ENCODE results near the gene LTBP1. TPM values are rescaled to one million over a fixed set of nuclear protein-coding genes. Genes with fewer than 3 reads are reported as not detected.

The LTBP1 gene
- total RNA-seq, 2 experiments from 2014 or later: 0.06 TPM; not detected in 1

DNA sequence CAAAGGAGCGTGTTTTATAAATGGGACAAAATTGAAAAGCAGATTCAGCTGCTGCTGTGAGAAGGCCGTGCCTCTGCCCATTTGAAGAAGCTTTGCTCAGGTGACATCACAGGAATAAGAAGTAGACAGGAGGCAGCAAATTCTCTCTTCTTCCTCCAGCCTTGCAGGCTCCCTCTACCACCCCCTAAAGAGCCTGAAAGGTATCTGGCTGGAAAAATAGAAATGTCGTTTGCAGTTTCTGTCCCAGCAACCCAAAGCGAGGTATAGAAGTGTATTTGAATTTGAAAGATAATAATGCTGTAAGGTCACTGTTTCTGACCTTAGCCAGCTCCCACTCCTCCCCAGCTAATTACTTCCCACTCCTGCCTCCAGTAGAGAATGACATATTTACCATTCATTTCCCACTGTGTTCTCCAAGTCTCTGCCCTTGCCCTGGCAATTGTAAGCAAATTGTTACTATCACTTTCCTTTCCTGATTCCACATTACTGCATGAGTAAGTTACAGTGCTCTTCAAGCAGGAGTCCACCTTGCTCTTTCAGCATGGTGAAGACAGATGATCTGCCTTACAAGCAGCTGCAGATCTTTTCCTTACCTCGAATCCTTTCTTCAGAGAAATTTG is 472.9 kb downstream of the LTBP1 start:
- ATAC-seq (ENCODE audit: poor library complexity) (no peak), DNase-seq (no peak)
- ChIA-PET POLR2A (no interaction called here), CTCF (no interaction called here)
- Mint-ChIP-seq H3K4me1 (ENCODE audit: low read depth) (no peaks in the 10 kb centered on the region), H3K4me3 (no peak overlapping the region), H3K27me3 (peaks cover 9% of the 10 kb centered on the region), H3K36me3 (ENCODE audit: low read depth) (no peaks in the 10 kb centered on the region), H3K9me3 (no peaks in the 10 kb centered on the region), H3K27ac (no peak overlapping the region)
- no peak for TF ChIP-seq CTCF (IDR thresholded peaks at IDR 0.05)
- Histone ChIP-seq H3K27ac (ENCODE audit: low read depth in 1 of 2, low read length in 2 of 2) (no peak overlapping the region), H3K4me1 (ENCODE audit: insufficient read depth, low read length) (no peaks in the 10 kb centered on the region), H3K4me3 (ENCODE audit: low read length) (no peak overlapping the region), H3K27me3 (ENCODE audit: control insufficient read depth in 1 of 2, insufficient read depth in 2 of 2, low read length in 2 of 2) (peaks cover 0 to 2% of the 10 kb centered on the region in 2 experiments), H3K9me3 (ENCODE audit: control insufficient read depth in 1 of 2, insufficient read depth in 1 of 2, low read length in 2 of 2) (no peaks in the 10 kb centered on the region), H3K36me3 (ENCODE audit: insufficient read depth, low read length) (no peaks in the 10 kb centered on the region)
- intact Hi-C loops (cut with DNase I, micrococcal nuclease): no loop called here

GRCh38 chr2:33420726-33421125 is 474.0 kb downstream of the LTBP1 start:
- H3K9me3 Mint-ChIP-seq: no peaks in the 10 kb centered on the region
- no peak for TF ChIP-seq CTCF (IDR thresholded peaks at IDR 0.05)

DNA sequence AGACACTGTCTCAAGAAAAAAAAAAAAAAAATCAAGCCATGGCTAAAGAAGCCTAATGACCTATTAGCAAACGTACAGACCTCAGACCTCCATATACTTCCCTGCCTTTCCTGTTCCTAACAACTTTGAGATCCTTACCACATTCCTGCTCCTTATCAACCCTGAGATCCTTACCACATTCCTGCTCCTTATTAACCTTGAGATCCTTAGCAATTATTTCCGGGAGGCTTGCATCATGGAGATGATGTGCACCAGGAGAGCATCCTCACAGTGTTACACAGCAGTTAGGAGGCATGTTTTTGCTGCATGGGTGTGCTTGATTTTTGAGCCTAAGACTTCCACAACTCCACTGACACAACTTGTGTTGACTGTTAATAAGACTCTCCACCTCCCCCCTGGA is 475.1 kb downstream of the LTBP1 start:
- no peak for DNase-seq
- H3K36me3 Mint-ChIP-seq (ENCODE audit: low read depth): no peaks in the 10 kb centered on the region
- H3K27me3 Mint-ChIP-seq: peaks cover 9% of the 10 kb centered on the region
- no peaks in the 10 kb centered on the region for H3K4me1 ChIP-seq (ENCODE audit: insufficient read depth, low read length)
- no peak for TF ChIP-seq CTCF (IDR thresholded peaks at IDR 0.05)
- no peak for ATAC-seq (ENCODE audit: poor library complexity)
- H3K27ac Mint-ChIP-seq: no peak overlapping the region
- no peaks in the 10 kb centered on the region for H3K36me3 ChIP-seq (ENCODE audit: insufficient read depth, low read length)
- H3K27me3 ChIP-seq (ENCODE audit: control insufficient read depth in 1 of 2, insufficient read depth in 2 of 2, low read length in 2 of 2): peaks cover 0 to 2% of the 10 kb centered on the region in 2 experiments
- no peaks in the 10 kb centered on the region for H3K9me3 Mint-ChIP-seq
- no peak overlapping the region for H3K27ac ChIP-seq (ENCODE audit: low read depth in 1 of 2, low read length in 2 of 2)
- POLR2A ChIA-PET: interaction anchor here (0.7 kb wide), 1 partner anchor 43 kb away, joined by 3 read pairs; no protein-coding TSS in a partner anchor
- H3K4me3 ChIP-seq (ENCODE audit: low read length): no peak overlapping the region
- CTCF ChIA-PET: no interaction called here
- H3K4me1 Mint-ChIP-seq (ENCODE audit: low read depth): no peaks in the 10 kb centered on the region
- H3K9me3 ChIP-seq (ENCODE audit: control insufficient read depth in 1 of 2, insufficient read depth in 1 of 2, low read length in 2 of 2): no peaks in the 10 kb centered on the region
- intact Hi-C loops (cut with DNase I, micrococcal nuclease): no loop called here
- H3K4me3 Mint-ChIP-seq: no peak overlapping the region

More at GRCh38 chr2:33420726-33421125, 474.0 kb downstream of the LTBP1 start:
- H3K27me3 ChIP-seq (ENCODE audit: control insufficient read depth in 1 of 2, insufficient read depth in 2 of 2, low read length in 2 of 2): peaks cover 0 to 2% of the 10 kb centered on the region in 2 experiments
- Mint-ChIP-seq H3K27ac (no peak overlapping the region), H3K4me3 (no peak overlapping the region), H3K4me1 (ENCODE audit: low read depth) (no peaks in the 10 kb centered on the region), H3K36me3 (ENCODE audit: low read depth) (no peaks in the 10 kb centered on the region), H3K27me3 (peaks cover 9% of the 10 kb centered on the region)
- POLR2A ChIA-PET: no interaction called here
- CTCF ChIA-PET: no interaction called here
- ATAC-seq (ENCODE audit: poor library complexity) (no peak), DNase-seq (no peak)
- intact Hi-C loops (cut with DNase I, micrococcal nuclease): no loop called here
- no peak overlapping the region for H3K27ac ChIP-seq (ENCODE audit: low read depth in 1 of 2, low read length in 2 of 2)
- no peak overlapping the region for H3K4me3 ChIP-seq (ENCODE audit: low read length)
- H3K4me1 ChIP-seq (ENCODE audit: insufficient read depth, low read length): no peaks in the 10 kb centered on the region
- H3K9me3 ChIP-seq (ENCODE audit: control insufficient read depth in 1 of 2, insufficient read depth in 1 of 2, low read length in 2 of 2): no peaks in the 10 kb centered on the region
- no peaks in the 10 kb centered on the region for H3K36me3 ChIP-seq (ENCODE audit: insufficient read depth, low read length)
